H9 (cell line): Measurements from ENCODE around the gene MAPK12. TPM values are rescaled to one million over a fixed set of nuclear protein-coding genes. Genes with fewer than 3 reads are reported as not detected.

Experiments
- DNase-seq: peaks from one replicate; pipeline ENCODE4 v3.0.0-alpha.2; 2017
- H2AFZ ChIP-seq: one replicate; pipeline ENCODE4 v1.6.1; 2013; ENCODE audit warnings: mild to moderate bottlenecking, low read length, control low read depth, moderate library complexity
- H2AK5ac ChIP-seq: 2 replicates; pipeline ENCODE4 v1.6.1; 2013; ENCODE audit warnings: low read length, control low read depth, mixed read lengths; ENCODE audit not compliant: insufficient read length
- H2BK120ac ChIP-seq: one replicate; pipeline ENCODE4 v1.6.1; 2013; ENCODE audit warnings: low read depth, mild to moderate bottlenecking, low read length, control low read depth, inconsistent platforms; ENCODE audit not compliant: poor library complexity, severe bottlenecking
- H2BK12ac ChIP-seq: 2 replicates; pipeline ENCODE4 v1.6.1; 2013; ENCODE audit warnings: low read length, control low read depth, mixed read lengths, low read depth; ENCODE audit not compliant: insufficient read length
- H2BK15ac ChIP-seq: 2 replicates; pipeline ENCODE4 v1.6.1; 2013; ENCODE audit warnings: low read depth, low read length, control low read depth
- H2BK20ac ChIP-seq: one replicate; pipeline ENCODE4 v1.6.1; 2013; ENCODE audit warnings: low read depth, mild to moderate bottlenecking, low read length, control low read depth, inconsistent platforms; ENCODE audit not compliant: poor library complexity, severe bottlenecking
- H2BK5ac ChIP-seq: 2 replicates; pipeline ENCODE4 v1.6.1; 2013; ENCODE audit warnings: low read length, control low read depth, mixed read lengths; ENCODE audit not compliant: insufficient read length
- H3K14ac ChIP-seq: 2 replicates; pipeline ENCODE4 v1.6.1; 2013; ENCODE audit warnings: low read length, control low read depth; ENCODE audit not compliant: insufficient read depth
- H3K18ac ChIP-seq: 2 replicates; pipeline ENCODE4 v1.6.1; 2013; ENCODE audit warnings: low read depth, mild to moderate bottlenecking, mixed read lengths, low read length, control low read depth; ENCODE audit not compliant: insufficient read length
- H3K23ac ChIP-seq: 2 replicates; pipeline ENCODE4 v1.6.1; 2013; ENCODE audit warnings: low read length, control low read depth, mixed read lengths, low read depth; ENCODE audit not compliant: insufficient read length
- H3K23me2 ChIP-seq: 2 replicates; pipeline ENCODE4 v1.6.1; 2013; ENCODE audit warnings: low read depth, mild to moderate bottlenecking, mixed read lengths, low read length, control low read depth; ENCODE audit not compliant: insufficient read length, poor library complexity, severe bottlenecking
- H3K27ac ChIP-seq: 2 replicates; pipeline ENCODE4 v1.5.1; 2013; ENCODE audit warnings: low read length, control low read depth, mixed read lengths, low read depth; ENCODE audit not compliant: insufficient read length
- H3K27me3 ChIP-seq: 2 replicates; pipeline ENCODE4 v1.6.1; 2013; ENCODE audit warnings: low read length, control low read depth, inconsistent platforms; ENCODE audit not compliant: insufficient read depth
- H3K4ac ChIP-seq: 2 replicates; pipeline ENCODE4 v1.6.1; 2013; ENCODE audit warnings: low read depth, mild to moderate bottlenecking, control low read depth, inconsistent platforms, low read length, moderate library complexity
- H3K4me1 ChIP-seq: 2 replicates; pipeline ENCODE4 v1.6.1; 2013; ENCODE audit warnings: low read length, control low read depth, inconsistent platforms; ENCODE audit not compliant: insufficient read depth
- H3K4me2 ChIP-seq: 2 replicates; pipeline ENCODE4 v1.6.1; 2013; ENCODE audit warnings: low read length, control low read depth, mixed read lengths; ENCODE audit not compliant: insufficient read length, insufficient read depth
- H3K56ac ChIP-seq: 2 replicates; pipeline ENCODE4 v1.6.1; 2013; ENCODE audit warnings: low read depth, mild to moderate bottlenecking, mixed read lengths, low read length, control low read depth; ENCODE audit not compliant: insufficient read length
- H3K79me1 ChIP-seq: 2 replicates; pipeline ENCODE4 v1.6.1; 2013; ENCODE audit warnings: low read depth, mild to moderate bottlenecking, moderate library complexity, low read length, control low read depth, inconsistent platforms; ENCODE audit not compliant: insufficient read depth, poor library complexity, severe bottlenecking
- H3K79me2 ChIP-seq: 2 replicates; pipeline ENCODE4 v1.6.1; 2013; ENCODE audit warnings: low read length, control low read depth, inconsistent platforms; ENCODE audit not compliant: insufficient read depth
- H3K9ac ChIP-seq: 2 replicates; pipeline ENCODE4 v1.6.1; 2013; ENCODE audit warnings: low read length, control low read depth, mixed read lengths; ENCODE audit not compliant: insufficient read length; ENCODE audit errors: extremely low read depth
- H3K9me3 ChIP-seq: one replicate; pipeline ENCODE4 v1.6.1; 2013; ENCODE audit warnings: low read depth, low read length, inconsistent platforms; ENCODE audit not compliant: control insufficient read depth
- H3T11ph ChIP-seq: one replicate; pipeline ENCODE4 v1.6.1; 2013; ENCODE audit warnings: mild to moderate bottlenecking, low read length, control low read depth, inconsistent platforms
- H4K20me1 ChIP-seq: one replicate; pipeline ENCODE4 v1.6.1; 2013; ENCODE audit not compliant: control insufficient read depth, insufficient read length, insufficient read depth
- H4K5ac ChIP-seq: 2 replicates; pipeline ENCODE4 v1.6.1; 2013; ENCODE audit warnings: low read depth, mild to moderate bottlenecking, mixed read lengths, low read length, control low read depth; ENCODE audit not compliant: insufficient read length
- H4K8ac ChIP-seq: replicated peaks from 2 replicates; pipeline ENCODE4 v1.6.1; 2013; ENCODE audit warnings: low read length, control low read depth, mixed read lengths, low read depth; ENCODE audit not compliant: insufficient read length
- H4K91ac ChIP-seq: 2 replicates; pipeline ENCODE4 v1.6.1; 2013; ENCODE audit warnings: low read depth, mild to moderate bottlenecking, moderate library complexity, mixed read lengths, low read length, control low read depth; ENCODE audit not compliant: insufficient read length
- H3K27ac Mint-ChIP-seq, 3 experiments: 2 replicates in 2 of 3; 3 replicates in 1 of 3; pipeline ENCODE4 v1.8.0; 2020 to 2021; ENCODE audit warnings: mixed read lengths in 3 of 3, mild to moderate bottlenecking in 1 of 3, moderate library complexity in 1 of 3
- H3K27me3 Mint-ChIP-seq: 2 replicates; pipeline ENCODE4 v1.8.0; 2021; ENCODE audit warnings: low read depth, mild to moderate bottlenecking, moderate library complexity, mixed read lengths
- H3K36me3 Mint-ChIP-seq, 3 experiments: 2 replicates in 2 of 3; 3 replicates in 1 of 3; pipeline ENCODE4 v1.8.0; 2020 to 2021; ENCODE audit warnings: low read depth in 3 of 3, mixed read lengths in 3 of 3; ENCODE audit not compliant: insufficient read depth in 1 of 3
- H3K4me1 Mint-ChIP-seq, 2 experiments: 2 replicates each; pipeline ENCODE4 v1.8.0; 2020; ENCODE audit warnings: mixed read lengths in 2 of 2
- H3K4me3 Mint-ChIP-seq, 2 experiments: 2 replicates in 1 of 2; 3 replicates in 1 of 2; pipeline ENCODE4 v1.8.0; 2020 to 2021; ENCODE audit warnings: mild to moderate bottlenecking in 2 of 2, mixed read lengths in 2 of 2, moderate library complexity in 1 of 2
- H3K9me3 Mint-ChIP-seq, 2 experiments: 2 replicates in 1 of 2; 3 replicates in 1 of 2; pipeline ENCODE4 v1.8.0; 2020; ENCODE audit warnings: mild to moderate bottlenecking in 2 of 2, mixed read lengths in 2 of 2, moderate library complexity in 1 of 2
- CTCF ChIP-seq: fragments of 200-600 bp; sonication (generic); conservative IDR thresholded peaks from 3 replicates; pipeline ENCODE4 v1.8.0; 2021; ENCODE audit warnings: antibody characterized with exemption, mild to moderate bottlenecking
- WGBS: extraction: QIAGEN DNeasy Blood & Tissue Kit; methylation state at CpG from one replicate; pipeline ENCODE4 v1.1.7; 2013; ENCODE audit warnings: missing lambda C conversion rate, low lambda C conversion rate, mixed read lengths; ENCODE audit not compliant: insufficient read length; ENCODE audit errors: extremely low coverage; 5-methylcytosine and 5-hydroxymethylcytosine counted together
- total RNA-seq: library from RNA; stranded (reverse); gene quantifications from 2 replicates; pipeline ENCODE4 v1.2.1, GENCODE V29; 2021

Gene MAPK12
- total RNA-seq, 1 experiment from 2014 or later, result 31.3 TPM

GRCh38 chr22:50269573-50269969 lies 8.1 kb upstream of the MAPK12 start:
- no peak overlapping the region for H3K18ac ChIP-seq
- H3K4me1 ChIP-seq, result no peaks in the 10 kb centered on the region
- H3K56ac ChIP-seq, result no peak overlapping the region
- no peak for DNase-seq
- peaks cover 5% of the 10 kb centered on the region for H3K23me2 ChIP-seq
- H2BK20ac ChIP-seq, result no peak overlapping the region
- H4K20me1 ChIP-seq, result no peaks in the 10 kb centered on the region
- peaks cover 15% of the 10 kb centered on the region; the same call in 1 of the 2 replicates for H3K27me3 ChIP-seq
- no peak overlapping the region for H3K27ac ChIP-seq
- no peaks in the 10 kb centered on the region for H3K9me3 ChIP-seq
- no peak overlapping the region for H2AK5ac ChIP-seq
- no peak overlapping the region for H3K23ac ChIP-seq
- H3K79me2 ChIP-seq, result no peaks in the 10 kb centered on the region
- no peak overlapping the region for H4K91ac ChIP-seq
- H4K5ac ChIP-seq, result no peak overlapping the region
- Mint-ChIP-seq H3K9me3 (peaks cover 2 to 3% of the 10 kb centered on the region in 2 experiments; a peak in 2 of 5 replicates), H3K27ac (no peak overlapping the region), H3K36me3 (peaks cover 0 to 7% (median 3%) of the 10 kb centered on the region in 3 experiments; a peak in 4 of 7 replicates), H3K4me1 (peaks cover 2 to 9% of the 10 kb centered on the region in 2 experiments; a peak in 3 of 4 replicates), H3K27me3 (peaks cover 68% of the 10 kb centered on the region), H3K4me3 (peak overlapping the region; percentile 52 to 69)
- peak overlapping the region; percentile 18 for H3K4me2 ChIP-seq
- no peak overlapping the region for H3T11ph ChIP-seq
- H2BK15ac ChIP-seq, result no peak overlapping the region
- H4K8ac ChIP-seq, result no peak overlapping the region
- no peak overlapping the region for H2BK5ac ChIP-seq
- TF ChIP-seq CTCF, result no peak
- no peak overlapping the region for H2BK12ac ChIP-seq
- H3K14ac ChIP-seq, result no peak overlapping the region
- no peak overlapping the region for H2BK120ac ChIP-seq
- no peak overlapping the region for H2AFZ ChIP-seq
- no peak overlapping the region for H3K4ac ChIP-seq
- no peaks in the 10 kb centered on the region for H3K79me1 ChIP-seq
- no CpG with 5 or more reads among the region's 18 CpGs for WGBS
- H3K9ac ChIP-seq, result no peak overlapping the region
